ENCODE data around the gene ZBTB47.

DNA sequence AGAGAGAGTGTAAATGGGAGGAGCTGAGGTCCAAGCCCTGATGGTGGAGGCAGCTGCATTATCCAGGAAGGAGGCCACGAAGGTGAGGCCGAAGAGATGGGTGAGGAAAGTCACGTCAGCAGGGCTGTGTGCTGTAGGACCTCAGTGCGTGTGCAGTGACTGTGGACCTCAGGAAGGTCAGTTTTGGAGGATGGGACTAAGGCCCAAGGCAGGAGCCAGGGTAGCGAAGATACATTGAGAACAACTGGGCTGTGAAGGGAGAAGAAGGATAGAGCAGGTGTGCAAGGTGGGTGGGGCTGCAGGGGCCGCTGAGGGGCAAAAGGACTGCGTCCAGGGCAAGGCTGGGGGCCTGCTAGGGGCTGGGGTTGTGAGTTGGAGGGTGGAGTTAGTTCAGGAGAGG is 36.7 kb downstream of the ZBTB47 start:
- TF ChIP-seq, protein P1, sequence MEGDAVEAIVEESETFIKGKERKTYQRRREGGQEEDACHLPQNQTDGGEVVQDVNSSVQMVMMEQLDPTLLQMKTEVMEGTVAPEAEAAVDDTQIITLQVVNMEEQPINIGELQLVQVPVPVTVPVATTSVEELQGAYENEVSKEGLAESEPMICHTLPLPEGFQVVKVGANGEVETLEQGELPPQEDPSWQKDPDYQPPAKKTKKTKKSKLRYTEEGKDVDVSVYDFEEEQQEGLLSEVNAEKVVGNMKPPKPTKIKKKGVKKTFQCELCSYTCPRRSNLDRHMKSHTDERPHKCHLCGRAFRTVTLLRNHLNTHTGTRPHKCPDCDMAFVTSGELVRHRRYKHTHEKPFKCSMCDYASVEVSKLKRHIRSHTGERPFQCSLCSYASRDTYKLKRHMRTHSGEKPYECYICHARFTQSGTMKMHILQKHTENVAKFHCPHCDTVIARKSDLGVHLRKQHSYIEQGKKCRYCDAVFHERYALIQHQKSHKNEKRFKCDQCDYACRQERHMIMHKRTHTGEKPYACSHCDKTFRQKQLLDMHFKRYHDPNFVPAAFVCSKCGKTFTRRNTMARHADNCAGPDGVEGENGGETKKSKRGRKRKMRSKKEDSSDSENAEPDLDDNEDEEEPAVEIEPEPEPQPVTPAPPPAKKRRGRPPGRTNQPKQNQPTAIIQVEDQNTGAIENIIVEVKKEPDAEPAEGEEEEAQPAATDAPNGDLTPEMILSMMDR (IDR thresholded peaks at IDR 0.05) = no peak
- no peak for TF ChIP-seq ZFX (IDR thresholded peaks at IDR 0.05; ENCODE audit: borderline replicate concordance)
